ENCODE data around the gene CENPW. TPM values are rescaled to one million over a fixed set of nuclear protein-coding genes. Genes with fewer than 3 reads are reported as not detected.
A peak's percentile ranks its signal among the peaks of the same experiment; 100 is the strongest.

Gene CENPW
- total and polyA plus RNA-seq, 2 of the 4 experiments (the other 2 are of a cell fraction), result 8.2 to 19.3 TPM

DNA sequence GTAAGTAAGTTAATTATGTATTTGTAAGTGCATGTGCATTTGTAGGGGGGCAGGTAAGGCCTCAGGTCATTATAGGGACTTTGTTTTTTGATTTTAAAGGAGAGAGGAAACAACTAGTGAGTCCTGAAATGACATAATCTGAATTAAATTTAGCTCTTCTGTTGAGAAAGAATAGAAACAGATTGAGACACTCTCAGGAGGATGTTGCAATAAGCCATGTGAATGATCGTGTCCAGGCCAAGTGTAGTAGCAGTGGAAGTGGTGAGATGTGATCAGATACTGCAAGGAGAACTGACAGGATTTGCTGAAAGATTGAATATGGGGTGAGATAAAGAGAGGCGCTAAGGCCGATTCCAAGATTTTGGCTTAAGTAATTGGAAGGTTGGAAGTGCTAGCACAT is 2.6 kb upstream of the CENPW start:
- peak; percentile 63 for DNase-seq
- no peak overlapping the region for H4K5ac ChIP-seq (ENCODE audit: low read depth, low read length)
- no peak overlapping the region for H3K4ac ChIP-seq (ENCODE audit: low read depth, low read length)

More for the DNA sequence above, 2.6 kb upstream of the CENPW start:
- H3K4me1 ChIP-seq (ENCODE audit: control insufficient read depth, insufficient read depth, low read length), result no peaks in the 10 kb centered on the region
- BruUV-seq (replicated peaks), result no TSS peak
- intact Hi-C loops (cut with micrococcal nuclease), result loop anchor here (5.0 kb wide), 1 partner anchor 305 kb away; no protein-coding TSS in a partner anchor
- no peak overlapping the region for H2AK5ac ChIP-seq (ENCODE audit: low read depth, low read length)
- no peaks in the 10 kb centered on the region for H3K9me3 ChIP-seq (ENCODE audit: control insufficient read depth, insufficient read depth, low read length)
- in situ Hi-C loops (cut with MboI; ENCODE audit: low sequenced_read_pairs), result loop anchor here (25.0 kb wide), 1 partner anchor 300 kb away; no protein-coding TSS in a partner anchor
- ChIA-PET POLR2A (ENCODE audit: unreplicated experiment) (no interaction called here), CTCF (no interaction called here)
- H2BK20ac ChIP-seq (ENCODE audit: low read depth, low read length), result no peak overlapping the region
- no peak overlapping the region for H3K23ac ChIP-seq (ENCODE audit: low read depth, low read length)
- H3K4me3 ChIP-seq (ENCODE audit: insufficient read depth, low read depth, low read length), result no peak overlapping the region
- H2BK5ac ChIP-seq (ENCODE audit: low read depth, low read length, poor library complexity, severe bottlenecking), result no peak overlapping the region
- no peak for TF ChIP-seq MAZ (IDR thresholded peaks at IDR 0.05; ENCODE audit: borderline replicate concordance, low read depth, low read length)
- peak; percentile 95 for TF ChIP-seq CEBPB (IDR thresholded peaks at IDR 0.05; ENCODE audit: low read depth, low read length)
- H4K8ac ChIP-seq (ENCODE audit: low read depth in 2 of 2, low read length in 2 of 2), result no peak overlapping the region
- H3K36me3 ChIP-seq (ENCODE audit: control insufficient read depth, insufficient read depth, low read length), result no peaks in the 10 kb centered on the region
- H4K91ac ChIP-seq (ENCODE audit: insufficient read depth, low read depth, low read length), result no peak overlapping the region
- no peak overlapping the region for H2BK15ac ChIP-seq (ENCODE audit: low read depth, low read length)
- H2BK120ac ChIP-seq (ENCODE audit: low read depth, low read length), result no peak overlapping the region
- no peaks in the 10 kb centered on the region for H3K9me1 ChIP-seq (ENCODE audit: insufficient read depth, low read length)
- no peak overlapping the region for H3K56ac ChIP-seq (ENCODE audit: extremely low read depth, insufficient read depth, low read length)
- peak; percentile 13; the same call in 1 of the 2 replicates for ATAC-seq (ENCODE audit: low read depth)
- 16% methylated on average over 3 of the region's 3 CpGs; no CpG with 5 or more reads in 1 of the 2 experiments for WGBS, 2 experiments (ENCODE audit: extremely low coverage in 2 of 2, insufficient read length in 1 of 2)
- H3K27ac ChIP-seq (ENCODE audit: insufficient read depth, low read length), result no peak overlapping the region
- no peak overlapping the region for H3K9ac ChIP-seq (ENCODE audit: low read depth, low read length)
- no peaks in the 10 kb centered on the region for H4K20me1 ChIP-seq (ENCODE audit: insufficient read depth, low read length)
- H3K14ac ChIP-seq (replicated peaks; ENCODE audit: low read depth, low read length), result no peak overlapping the region
- no peaks in the 10 kb centered on the region for H3K27me3 ChIP-seq (ENCODE audit: control insufficient read depth, insufficient read depth, low read length)
- H3K79me1 ChIP-seq (ENCODE audit: low read depth in 1 of 2, low read length in 2 of 2), result peaks cover 11 to 13% of the 10 kb centered on the region in 2 experiments
- no peak overlapping the region for H3K4me2 ChIP-seq (ENCODE audit: low read depth, low read length)
- no peak overlapping the region for H2AK9ac ChIP-seq (replicated peaks; ENCODE audit: low read depth, low read length, poor library complexity)
- no peak overlapping the region for H2AFZ ChIP-seq (replicated peaks; ENCODE audit: low read length, poor library complexity)
- dilution Hi-C loops (cut with HindIII; ENCODE audit: low sequenced_read_pairs, unreplicated experiment), result no loop called here
- no peak overlapping the region for H3K18ac ChIP-seq (ENCODE audit: low read depth, low read length)

Data from IMR-90 (cell line).